Endodermal cell (in vitro differentiated cells): ENCODE measurements around the gene BRSK2. TPM values are rescaled to one million over a fixed set of nuclear protein-coding genes. Genes with fewer than 3 reads are reported as not detected.

Experiments used
- DNase-seq: peaks from one replicate; pipeline ENCODE4 v3.0.0-alpha.2; 2017
- H3K27ac ChIP-seq: 2 replicates; pipeline ENCODE4 v1.5.1; 2013; ENCODE audit warnings: mild to moderate bottlenecking, low read depth, low read length, moderate library complexity
- H3K27me3 ChIP-seq: 2 replicates; pipeline ENCODE4 v1.6.1; 2013; ENCODE audit warnings: mild to moderate bottlenecking, low read length, moderate library complexity; ENCODE audit not compliant: insufficient read depth, control insufficient read depth, poor library complexity, severe bottlenecking
- H3K36me3 ChIP-seq: 2 replicates; pipeline ENCODE4 v1.7.0; 2013; ENCODE audit warnings: mild to moderate bottlenecking, low read length, moderate library complexity; ENCODE audit not compliant: control insufficient read depth, insufficient read depth
- H3K4me1 ChIP-seq: one replicate; pipeline ENCODE4 v1.7.0; 2013; ENCODE audit warnings: low read length; ENCODE audit not compliant: control insufficient read depth, insufficient read depth
- H3K4me3 ChIP-seq: 2 replicates; pipeline ENCODE4 v1.5.1; 2013; ENCODE audit warnings: mild to moderate bottlenecking, low read length, moderate library complexity
- H3K9ac ChIP-seq: 2 replicates; pipeline ENCODE4 v1.6.1; 2013; ENCODE audit warnings: mild to moderate bottlenecking, low read length, moderate library complexity; ENCODE audit not compliant: poor library complexity, severe bottlenecking; ENCODE audit errors: extremely low read depth
- H3K9me3 ChIP-seq: 2 replicates; pipeline ENCODE4 v1.6.1; 2013; ENCODE audit warnings: mild to moderate bottlenecking, low read length, moderate library complexity; ENCODE audit not compliant: control insufficient read depth
- H3K27ac Mint-ChIP-seq: 2 replicates; pipeline ENCODE4 v1.8.0; 2020; ENCODE audit warnings: mixed read lengths
- H3K27me3 Mint-ChIP-seq: 2 replicates; pipeline ENCODE4 v1.8.0; 2021; ENCODE audit warnings: mild to moderate bottlenecking, mixed read lengths; ENCODE audit not compliant: insufficient read depth
- H3K36me3 Mint-ChIP-seq: 2 replicates; pipeline ENCODE4 v1.8.0; 2020; ENCODE audit warnings: low read depth, mixed read lengths
- H3K4me1 Mint-ChIP-seq: 2 replicates; pipeline ENCODE4 v1.8.0; 2020; ENCODE audit warnings: mixed read lengths
- H3K4me3 Mint-ChIP-seq: 2 replicates; pipeline ENCODE4 v1.8.0; 2020; ENCODE audit warnings: mild to moderate bottlenecking, moderate library complexity, mixed read lengths
- H3K9me3 Mint-ChIP-seq: 2 replicates; pipeline ENCODE4 v1.8.0; 2020; ENCODE audit warnings: mild to moderate bottlenecking, mixed read lengths
- CTCF ChIP-seq: fragments of 200-600 bp; sonication (generic); conservative IDR thresholded peaks from 2 replicates; pipeline ENCODE4 v1.5.0; 2021; ENCODE audit warnings: antibody characterized with exemption, mild to moderate bottlenecking
- WGBS, 2 experiments: methylation state at CpG; one replicate each; pipeline versions ENCODE4 v1.1.5 to v1.1.7; 2013; ENCODE audit warnings: missing lambda C conversion rate in 2 of 2, mixed read lengths in 1 of 2; ENCODE audit not compliant: insufficient coverage in 1 of 2, insufficient read length in 1 of 2; 5-methylcytosine and 5-hydroxymethylcytosine counted together
- total RNA-seq, 2 donors: library from RNA; stranded (reverse); fragmentation: NEBNext Ultra II Directional in 1 of 2; extraction: Animal tissue kit (Norgen Biotek cat#: 25700) in 1 of 2; gene quantifications; 2 replicates in 1 of 2; 3 replicates in 1 of 2; pipeline ENCODE4 v1.2.1, GENCODE V29; 2021

Gene BRSK2
- total RNA-seq, 2 donors from 2014 or later, result 9.4 to 10.3 TPM

- no peak overlapping the region for H3K27ac Mint-ChIP-seq
- H3K9me3 Mint-ChIP-seq, result no peaks in the 10 kb centered on the region
- peaks cover 16% of the 10 kb centered on the region for H3K36me3 Mint-ChIP-seq
- no peak overlapping the region for H3K4me3 ChIP-seq
- no peaks in the 10 kb centered on the region for H3K27me3 Mint-ChIP-seq
- no peaks in the 10 kb centered on the region for H3K4me1 Mint-ChIP-seq
- no peaks in the 10 kb centered on the region for H3K9me3 ChIP-seq
- no peaks in the 10 kb centered on the region for H3K27me3 ChIP-seq
- H3K4me1 ChIP-seq, result no peaks in the 10 kb centered on the region
- H3K36me3 ChIP-seq, result peaks cover 6% of the 10 kb centered on the region
- no peak overlapping the region for H3K9ac ChIP-seq
- H3K4me3 Mint-ChIP-seq, result no peak overlapping the region
- TF ChIP-seq CTCF, result no peak
- 90% methylated on average over 2 of the region's 2 CpGs; no CpG with 5 or more reads in 1 of the 2 experiments for WGBS, 2 experiments
- no peak for DNase-seq
- H3K27ac ChIP-seq, result no peak overlapping the region
Observed at GRCh38 chr11:1481483-1481825, 91.7 kb downstream of the BRSK2 start.

GRCh38 chr11:1481861-1482441 is 92.2 kb downstream of the BRSK2 start:
- Histone ChIP-seq H3K27me3 (no peaks in the 10 kb centered on the region), H3K27ac (no peak overlapping the region), H3K9ac (no peak overlapping the region), H3K9me3 (no peaks in the 10 kb centered on the region), H3K4me1 (no peaks in the 10 kb centered on the region), H3K36me3 (peaks cover under 1% of the 10 kb centered on the region), H3K4me3 (no peak overlapping the region)
- no peaks in the 10 kb centered on the region for H3K9me3 Mint-ChIP-seq
- H3K4me3 Mint-ChIP-seq, result no peak overlapping the region
- 93 to 95% methylated on average over 10 to 16 of the region's 16 CpGs for WGBS, 2 experiments
- H3K4me1 Mint-ChIP-seq, result no peaks in the 10 kb centered on the region
- H3K27me3 Mint-ChIP-seq, result no peaks in the 10 kb centered on the region
- no peak for TF ChIP-seq CTCF
- DNase-seq, result no peak
- H3K27ac Mint-ChIP-seq, result no peak overlapping the region
- peaks cover 15% of the 10 kb centered on the region for H3K36me3 Mint-ChIP-seq

DNA sequence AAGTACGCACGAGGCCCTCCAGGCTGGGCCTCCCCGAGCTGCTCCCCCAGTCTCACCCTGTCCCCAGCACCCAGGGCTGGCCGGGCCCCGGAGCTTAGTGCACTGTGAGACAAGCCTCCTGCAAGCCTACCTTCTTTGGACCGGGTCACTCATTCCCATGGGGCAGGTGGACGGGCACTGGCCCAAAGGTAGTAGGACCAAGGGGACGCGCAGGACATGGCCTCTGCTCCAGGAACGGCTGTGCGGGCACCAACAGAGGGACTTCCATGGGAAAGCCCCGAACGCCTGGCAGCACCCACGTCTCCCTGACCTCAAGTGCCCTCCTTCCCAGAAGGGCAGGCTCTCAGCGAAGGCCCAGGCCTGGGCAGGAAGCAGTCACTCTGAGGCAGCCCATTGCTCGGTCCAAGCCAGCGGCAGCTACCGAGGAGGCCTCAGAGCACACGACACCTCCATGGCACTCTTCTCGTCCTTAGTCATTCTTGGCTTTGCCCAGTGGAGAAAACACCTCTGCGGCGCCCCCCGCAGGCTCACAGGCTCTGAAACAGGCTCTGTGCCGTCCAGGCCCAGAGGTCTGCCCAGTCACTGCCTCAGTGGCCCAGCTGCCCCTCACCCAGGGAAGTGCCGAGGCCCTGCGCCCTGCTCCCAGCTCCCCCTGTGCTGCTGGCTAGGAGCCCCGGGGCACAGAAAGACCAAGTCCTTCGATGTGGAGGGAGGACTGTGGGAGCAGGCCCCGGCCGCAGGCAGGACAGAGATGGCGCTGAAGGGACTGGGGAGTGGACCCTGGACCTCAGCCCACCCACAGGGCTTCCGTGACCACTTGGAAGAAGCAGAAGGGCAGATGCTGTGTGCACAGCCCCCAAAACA is 93.1 kb downstream of the BRSK2 start:
- 92 to 93% methylated on average over 20 to 32 of the region's 32 CpGs for WGBS, 2 experiments
- H3K27ac Mint-ChIP-seq, result peak overlapping the region; percentile 52

More for the DNA sequence above, 93.1 kb downstream of the BRSK2 start:
- Histone ChIP-seq H3K9me3 (no peaks in the 10 kb centered on the region), H3K27me3 (no peaks in the 10 kb centered on the region), H3K4me3 (no peak overlapping the region), H3K4me1 (no peaks in the 10 kb centered on the region), H3K9ac (no peak overlapping the region), H3K36me3 (no peaks in the 10 kb centered on the region), H3K27ac (no peak overlapping the region)
- Mint-ChIP-seq H3K9me3 (no peaks in the 10 kb centered on the region), H3K36me3 (peaks cover 12% of the 10 kb centered on the region), H3K4me1 (no peaks in the 10 kb centered on the region), H3K27me3 (no peaks in the 10 kb centered on the region), H3K4me3 (no peak overlapping the region)
- peak; percentile 52 for TF ChIP-seq CTCF
- DNase-seq, result peak; percentile 65
